ELR (cell line): ENCODE results near the gene SLC35A3.
"Not testable (repeated sequence)": the region's sequence is repeated elsewhere in the genome, so short reads cannot be mapped to it uniquely, and the experiment has no call there.

ENCODE experiments used
- DNase-seq: peaks from one replicate; pipeline ENCODE4 v3.0.0-alpha.2; 2015; ENCODE audit warnings: low read depth

Gene SLC35A3

GRCh38 chr1:99972066-99972465 lies 2.3 kb downstream of the SLC35A3 start:
- DNase-seq: peak; percentile 40

- DNase-seq: no peak
Measured at GRCh38 chr1:99975529-99975928, 5.7 kb downstream of the SLC35A3 start.

GRCh38 chr1:99977326-99977725 lies 7.5 kb downstream of the SLC35A3 start:
- not testable (repeated sequence) for DNase-seq

DNA sequence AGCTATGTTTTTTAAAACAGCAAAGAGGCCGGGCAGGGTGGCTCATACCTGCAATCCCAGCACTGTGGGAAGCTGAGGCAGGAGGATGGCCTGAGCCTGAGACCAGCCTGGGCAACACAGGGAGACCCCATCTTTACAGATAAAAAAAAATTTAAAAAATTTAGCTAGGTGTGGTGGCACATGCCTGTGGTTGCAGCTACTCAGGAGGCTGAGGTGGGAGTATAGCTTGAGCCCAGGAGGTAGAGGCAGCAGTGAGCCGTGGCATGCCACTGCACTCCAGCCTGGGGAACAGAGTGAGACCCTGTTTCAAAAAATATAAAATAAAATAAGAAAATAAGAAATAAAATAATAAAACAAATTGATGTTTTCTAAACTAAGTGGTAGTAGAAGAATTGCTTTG lies 8.4 kb downstream of the SLC35A3 start:
- DNase-seq: no peak

GRCh38 chr1:99979091-99979490 lies 9.3 kb downstream of the SLC35A3 start:
- DNase-seq: no peak

- DNase-seq: no peak
Measured at GRCh38 chr1:99980928-99981327, 11.1 kb downstream of the SLC35A3 start.

DNA sequence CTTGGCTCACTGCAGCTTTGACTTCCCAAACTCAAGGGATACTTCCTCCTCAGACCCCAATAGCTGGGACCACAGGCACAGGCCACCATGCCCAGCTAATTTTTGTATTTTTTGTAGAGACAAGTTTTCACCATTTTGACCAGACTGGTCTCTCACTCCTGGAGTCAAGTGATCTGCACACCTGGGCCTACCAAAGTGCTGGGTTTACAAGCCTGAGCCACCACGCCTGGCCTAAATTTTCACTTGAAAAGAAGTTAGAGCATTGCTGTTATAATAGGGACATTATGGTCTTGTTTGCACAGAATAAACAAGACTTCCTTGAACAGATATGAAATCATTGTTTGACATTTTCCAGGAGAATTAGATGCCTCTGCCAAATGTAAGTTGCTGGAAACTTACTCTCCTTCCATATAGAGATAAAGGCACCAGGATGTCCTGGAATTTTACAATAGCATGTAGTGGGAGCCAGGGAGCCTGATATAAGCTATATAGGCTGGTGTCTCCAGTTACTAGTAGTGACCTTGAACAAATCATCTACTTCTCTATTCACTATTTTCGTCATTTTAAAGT lies 16.9 kb downstream of the SLC35A3 start:
- DNase-seq: no peak

- no peak for DNase-seq
Measured at GRCh38 chr1:99988210-99988765, 18.5 kb downstream of the SLC35A3 start.

- DNase-seq: no peak
Measured at GRCh38 chr1:99992044-99992722, 22.4 kb downstream of the SLC35A3 start.

- no peak for DNase-seq
Measured at GRCh38 chr1:99992760-99993467, 23.1 kb downstream of the SLC35A3 start.

- DNase-seq: no peak
Measured at GRCh38 chr1:99993468-99993845, 23.7 kb downstream of the SLC35A3 start.

DNA sequence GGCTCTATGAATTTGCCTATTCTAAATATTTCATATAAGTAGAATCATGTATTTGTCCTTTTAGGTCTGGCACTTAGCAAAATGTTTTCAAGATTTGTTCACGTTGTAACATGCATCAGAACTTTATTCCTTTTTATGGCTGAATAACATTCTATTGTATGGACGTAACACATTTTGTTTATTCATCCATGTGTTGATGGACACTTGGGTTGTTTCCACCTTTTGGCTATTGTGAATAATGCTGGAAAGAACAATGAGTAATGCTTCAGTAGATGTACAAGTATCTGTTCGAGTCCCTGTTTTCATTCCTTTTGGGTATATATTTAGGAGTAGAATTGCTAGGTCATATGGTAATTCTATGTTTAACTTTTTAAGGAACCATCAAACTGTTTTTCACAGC lies 24.7 kb downstream of the SLC35A3 start:
- DNase-seq: no peak

DNA sequence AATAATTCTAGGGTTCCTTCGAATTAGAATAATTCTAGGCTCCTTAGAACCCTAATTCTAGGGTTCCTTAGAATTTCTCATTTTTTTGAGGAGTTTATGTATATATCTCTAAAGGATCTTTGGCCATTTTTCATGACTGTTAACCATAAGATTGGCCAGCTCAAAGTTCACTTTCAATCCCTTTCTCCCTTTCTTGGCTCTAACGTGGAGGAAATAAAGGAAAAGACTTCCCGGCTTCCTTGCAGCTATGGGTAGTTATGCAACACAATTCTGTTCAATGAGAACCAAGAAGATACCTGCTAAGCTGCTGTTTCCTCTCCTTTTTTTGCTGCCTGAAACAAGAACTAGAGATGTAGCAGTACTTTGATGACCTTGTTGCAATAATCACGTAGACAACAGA lies 27.2 kb downstream of the SLC35A3 start:
- DNase-seq: no peak

DNA sequence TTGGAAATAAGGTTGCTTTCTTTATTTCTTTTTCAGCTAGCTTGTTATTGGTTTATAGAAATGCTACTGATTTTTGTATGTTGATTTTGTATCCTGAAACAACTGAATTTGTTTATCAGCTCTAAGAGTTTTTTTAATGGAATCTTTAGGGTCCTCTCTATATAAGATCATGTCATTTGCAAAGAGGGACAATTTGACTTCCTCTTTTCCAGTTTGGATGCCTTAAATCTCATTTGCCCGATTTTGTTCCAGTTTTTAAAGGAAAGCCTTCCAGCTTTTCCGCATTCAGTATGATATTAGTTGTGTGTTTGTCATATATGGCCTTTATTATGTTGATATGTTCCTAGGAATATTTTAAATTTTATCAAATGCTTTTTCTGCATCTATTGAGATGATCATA lies 31.7 kb downstream of the SLC35A3 start:
- no peak for DNase-seq

DNA sequence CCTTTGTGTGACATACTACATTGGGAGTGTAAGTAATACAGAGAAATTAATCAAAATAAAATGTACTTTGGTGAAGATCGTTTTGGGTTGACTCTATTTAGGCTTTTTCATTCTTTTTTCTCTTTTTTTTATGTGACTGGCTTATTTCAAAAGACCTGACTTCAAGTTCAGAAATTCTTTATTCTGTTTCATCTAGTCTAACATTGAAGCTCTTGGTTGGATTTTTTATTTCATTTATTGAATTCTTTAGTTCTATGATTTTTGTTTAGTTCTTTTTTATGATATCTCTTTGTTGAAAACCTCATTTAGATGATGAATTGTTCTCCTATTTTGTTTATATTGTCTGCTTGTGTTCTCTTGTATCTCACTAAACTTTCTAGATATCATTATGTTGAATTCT lies 35.6 kb downstream of the SLC35A3 start:
- no peak for DNase-seq

DNA sequence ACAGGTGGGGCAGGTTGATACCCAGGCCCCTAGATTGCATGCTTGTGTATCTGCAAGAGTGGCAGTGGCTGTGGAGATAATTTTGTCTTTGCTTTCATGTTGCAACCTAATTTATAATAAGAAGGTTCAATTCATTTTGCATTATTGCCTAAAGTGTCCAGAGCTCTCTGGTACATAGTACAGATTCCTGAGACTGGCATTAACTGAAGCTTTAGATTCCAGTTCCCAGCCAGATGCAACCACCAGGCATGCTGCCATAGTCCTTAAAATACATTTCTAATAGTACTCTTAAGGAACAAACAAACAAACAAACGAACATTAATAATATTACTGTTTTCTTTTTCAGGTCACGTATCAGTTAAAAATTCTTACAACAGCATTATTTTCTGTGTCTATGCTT lies 36.9 kb downstream of the SLC35A3 start:
- no peak for DNase-seq

- peak; percentile 76 for DNase-seq
Measured at GRCh38 chr1:100009458-100009857, 39.7 kb downstream of the SLC35A3 start.

GRCh38 chr1:100010804-100011203 lies 41.0 kb downstream of the SLC35A3 start:
- no peak for DNase-seq

- DNase-seq: no peak
Measured at GRCh38 chr1:100019220-100019619, 49.4 kb downstream of the SLC35A3 start.

DNA sequence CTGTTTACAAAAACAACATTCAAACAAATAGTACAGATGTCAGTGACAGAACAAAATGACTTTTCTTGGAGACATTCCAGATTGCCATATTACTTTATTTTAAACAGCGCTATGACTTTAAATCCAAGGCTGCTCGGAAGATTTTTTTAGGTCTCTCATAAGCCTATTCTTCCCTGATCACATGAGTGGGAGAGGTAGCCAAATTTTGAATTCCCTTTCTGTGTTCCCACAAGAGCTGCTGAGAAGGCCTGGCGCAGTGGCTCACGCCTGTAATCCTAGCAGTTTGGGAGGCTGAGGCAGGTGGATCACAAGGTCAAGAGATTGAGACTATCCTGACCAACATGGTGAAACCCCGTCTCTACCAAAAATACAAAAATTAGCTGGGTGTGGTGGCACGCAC lies 53.7 kb downstream of the SLC35A3 start:
- no peak for DNase-seq

GRCh38 chr1:100027212-100027611 lies 57.4 kb downstream of the SLC35A3 start:
- no peak for DNase-seq

DNA sequence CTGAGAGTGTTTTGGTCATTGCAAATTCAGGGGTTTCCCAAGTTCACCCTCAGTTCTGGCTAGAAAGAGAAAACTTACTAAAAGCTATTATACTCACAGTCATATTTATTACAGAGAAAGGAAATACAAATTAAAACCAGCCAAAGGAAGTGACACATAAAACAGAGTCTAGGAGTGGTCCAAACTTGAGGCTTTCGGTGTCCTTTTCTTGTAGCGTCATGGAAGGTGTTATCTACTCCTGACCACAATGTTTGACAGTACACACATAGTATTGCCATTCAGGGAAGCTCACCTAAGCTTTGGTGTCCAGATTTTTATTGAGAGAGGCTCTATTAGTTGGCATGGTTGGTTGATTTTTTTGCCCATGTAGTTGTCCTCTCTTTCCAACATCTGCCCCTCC lies 59.0 kb downstream of the SLC35A3 start:
- no peak for DNase-seq

DNA sequence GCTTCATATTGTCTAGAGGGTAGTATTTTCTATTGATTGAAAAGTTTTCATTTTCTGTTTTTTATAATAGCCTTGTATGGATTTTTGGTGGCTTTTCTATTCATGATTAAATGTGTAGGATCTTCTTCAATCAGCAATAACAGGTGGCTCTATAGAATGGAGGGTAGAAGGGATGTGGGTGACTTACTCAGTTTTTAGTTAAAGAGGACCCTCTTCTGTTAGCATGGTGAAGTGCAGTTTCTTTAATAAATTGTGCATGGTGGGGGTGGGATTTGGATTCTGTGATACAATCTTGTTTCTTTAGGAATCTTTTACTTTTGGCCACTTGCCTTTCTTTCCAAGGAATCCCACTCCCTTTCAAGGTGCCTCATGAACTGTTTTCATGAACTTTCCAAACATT lies 64.7 kb downstream of the SLC35A3 start:
- peak; percentile 53 for DNase-seq
